Stimulated activated CD4-positive, alpha-beta T cell treated with anti-CD3 and anti-CD28 coated beads, Interleukin-15, amount 100 ng/mL, for 48 hours (primary cell): ENCODE results near the gene MATN1.

Source experiments
- DNase-seq, 2 donors: peaks; one replicate each; pipeline ENCODE4 v3.0.0-alpha.2; 2020; ENCODE audit warnings: low read depth in 2 of 2

Gene MATN1

DNA sequence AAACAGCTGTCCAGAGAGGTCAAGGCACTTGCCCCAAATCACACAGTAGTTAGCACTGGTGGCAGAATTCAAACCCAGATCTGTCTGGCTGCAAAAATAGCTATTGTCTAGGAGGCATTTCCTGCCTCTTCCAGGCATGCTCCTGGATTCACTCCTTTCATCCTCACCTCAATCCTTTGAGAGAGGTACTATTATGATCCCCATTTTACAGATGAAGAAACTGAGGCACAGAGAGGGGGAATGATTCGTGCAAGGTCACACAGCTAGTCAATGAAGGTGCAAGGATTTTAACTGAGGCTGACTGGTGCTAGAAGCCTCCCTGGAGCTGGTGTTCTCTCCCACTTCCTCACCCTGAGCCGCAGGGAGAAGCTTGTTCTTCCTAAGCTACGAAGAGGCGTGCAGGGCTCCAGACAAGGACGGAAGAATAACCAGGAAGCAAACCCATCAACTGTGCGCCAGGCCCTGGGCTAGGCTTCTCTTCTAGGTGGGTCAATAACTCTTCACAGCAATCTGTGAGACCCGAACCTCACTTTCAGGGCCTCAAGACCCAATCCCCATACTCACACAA is 34.8 kb upstream of the MATN1 start:
- DNase-seq, result no peak

DNA sequence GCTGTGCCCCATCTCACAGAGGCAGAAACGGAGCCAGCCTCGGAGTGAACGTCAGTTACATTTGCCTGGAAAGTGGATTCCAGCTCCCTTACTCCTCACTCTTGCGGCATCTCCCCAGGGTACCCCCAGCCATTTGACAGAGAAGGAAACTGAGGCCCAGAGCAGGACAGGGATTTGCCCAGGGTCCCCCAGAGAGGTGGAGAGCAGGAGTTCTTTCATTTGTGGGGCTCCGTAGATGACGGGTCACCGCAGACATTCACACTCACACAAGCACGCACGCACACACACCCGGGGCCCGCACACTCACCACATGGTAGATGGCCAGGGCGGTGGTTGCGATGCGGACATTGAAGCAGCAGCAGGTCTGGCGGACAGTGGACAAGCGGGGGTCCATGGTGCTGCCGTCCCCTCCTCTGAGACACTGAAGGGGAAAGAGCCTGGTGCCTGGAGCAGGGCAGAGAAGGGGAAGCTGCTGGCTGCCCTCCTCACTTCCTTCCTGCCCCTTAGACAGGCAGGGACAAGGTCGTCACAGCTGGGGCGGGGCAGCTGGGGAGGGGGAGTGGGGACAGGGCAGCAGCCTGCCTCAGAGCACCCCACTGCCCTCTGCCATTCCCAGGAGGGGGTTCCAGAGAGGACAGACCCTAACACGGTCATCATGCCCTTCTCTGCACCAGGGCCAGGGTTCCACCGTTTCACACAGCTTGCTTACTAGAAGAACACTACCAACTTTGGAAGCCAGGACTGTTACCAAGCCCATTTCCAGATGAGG is 34.2 kb upstream of the MATN1 start, which contains the start of gene LAPTM5:
TSS of gene LAPTM5 (minus strand) at position 423 of the 769 bp plus-strand sequence. CDS start at position 394, 29 bp downstream.
- no peak for DNase-seq

DNA sequence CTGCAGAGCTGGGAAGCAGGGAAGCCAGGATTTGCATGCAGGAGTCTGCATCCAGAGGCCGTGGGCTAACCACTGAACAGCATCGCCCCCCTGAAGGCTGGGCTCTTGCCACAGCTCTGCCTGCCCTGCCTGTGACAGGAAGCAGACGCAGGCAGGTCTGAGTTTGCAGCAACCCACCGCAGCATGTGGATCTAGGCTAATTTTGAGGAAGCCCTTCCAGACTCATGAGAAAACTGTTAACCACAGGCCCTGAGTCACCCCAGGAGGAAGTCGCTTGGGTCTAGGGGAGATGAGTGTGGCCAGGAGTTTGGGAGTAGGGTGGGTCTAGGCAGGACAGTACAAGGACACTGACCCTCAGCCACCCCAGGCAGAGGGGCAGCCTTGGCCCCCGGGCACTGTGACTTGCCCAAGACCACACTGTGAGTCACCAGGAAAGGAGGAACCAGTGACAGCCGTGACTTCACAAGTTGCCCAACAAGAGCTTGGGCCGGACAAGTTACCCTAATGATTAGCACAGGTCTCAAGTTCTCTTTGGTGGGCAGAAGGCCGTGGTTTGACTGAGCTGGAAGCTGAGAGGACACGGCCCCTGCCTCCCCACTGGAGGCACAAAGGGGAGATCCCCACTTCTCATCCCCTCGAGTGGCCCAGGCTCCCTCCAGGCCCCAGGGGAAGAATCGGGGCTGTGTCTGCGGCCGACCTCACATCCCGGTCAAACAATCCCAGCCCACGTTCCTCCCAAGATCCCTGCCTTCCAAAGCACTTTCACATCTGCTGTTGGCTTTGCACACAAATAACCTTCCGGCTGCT is 33.4 kb upstream of the MATN1 start:
- peak in 1 of 2 donors; percentile 60 for DNase-seq

- no peak for DNase-seq
These were observed 32.8 kb upstream of the MATN1 start for GRCh38 chr1:30756206-30756544.

DNA sequence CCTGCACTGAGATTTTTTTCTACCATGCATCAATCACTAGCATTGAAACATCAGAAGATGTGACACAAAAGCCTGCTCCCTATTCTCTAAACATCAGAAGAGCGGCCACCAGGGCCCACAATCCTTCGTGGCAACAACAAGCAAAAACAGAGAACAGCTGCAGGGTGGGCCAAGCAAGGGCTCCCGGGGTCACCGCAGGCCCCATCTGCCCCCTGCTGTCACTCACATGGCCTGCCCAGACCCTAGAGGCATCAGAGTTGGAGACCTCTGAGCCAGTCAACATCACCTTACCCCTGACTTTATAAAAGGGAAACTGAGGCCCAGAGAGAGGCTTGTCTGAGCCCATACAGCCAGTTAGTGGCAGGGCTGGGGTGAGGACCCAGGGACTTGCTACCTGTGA is 32.4 kb upstream of the MATN1 start:
- DNase-seq, result no peak

- DNase-seq, result no peak
These were observed 31.9 kb upstream of the MATN1 start for GRCh38 chr1:30755334-30755733.

DNA sequence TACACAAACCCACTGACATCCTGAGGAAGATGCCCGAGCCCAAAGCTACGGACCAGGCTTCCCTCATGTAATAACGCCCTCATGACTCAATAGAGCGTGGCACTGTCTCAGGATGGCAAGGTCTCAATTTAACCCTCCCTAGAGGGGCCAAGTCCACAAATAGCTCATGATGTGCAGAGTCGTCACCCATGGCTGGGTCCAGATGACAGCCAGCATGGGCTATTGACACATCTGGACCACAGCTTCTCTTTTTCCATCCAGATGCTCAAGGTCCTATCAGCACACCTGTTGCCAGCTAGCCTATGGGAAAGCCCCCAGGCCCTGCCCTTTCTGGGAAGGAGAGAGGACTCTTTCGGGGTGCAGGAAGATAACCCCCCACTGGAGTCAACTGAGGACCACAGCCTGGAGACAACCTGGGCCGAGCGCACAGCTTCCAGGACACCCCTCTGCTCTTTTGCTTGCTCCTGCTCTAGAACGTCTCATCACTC is 31.3 kb upstream of the MATN1 start:
- DNase-seq, result no peak

- DNase-seq, result no peak
These were observed 30.3 kb upstream of the MATN1 start for GRCh38 chr1:30753660-30754123.

DNA sequence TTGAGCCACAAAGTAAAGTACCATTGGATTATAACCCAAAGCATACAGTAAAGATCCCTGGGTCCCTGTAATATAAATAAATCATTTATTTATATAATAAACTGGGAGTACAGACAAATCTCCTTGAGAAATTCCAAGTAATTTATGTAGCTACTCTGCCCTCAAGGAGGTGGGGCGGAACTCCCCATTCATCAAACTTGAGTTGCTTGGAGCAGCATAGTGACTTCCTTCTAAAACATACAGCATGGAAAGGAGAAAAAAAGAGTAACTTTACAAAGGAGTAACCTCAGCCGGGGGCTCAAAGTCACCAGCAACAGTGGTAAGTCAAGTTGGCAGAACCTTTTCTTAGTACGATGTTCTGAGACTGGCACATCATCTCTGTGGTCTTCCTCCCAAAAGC is 29.7 kb upstream of the MATN1 start:
- no peak for DNase-seq

DNA sequence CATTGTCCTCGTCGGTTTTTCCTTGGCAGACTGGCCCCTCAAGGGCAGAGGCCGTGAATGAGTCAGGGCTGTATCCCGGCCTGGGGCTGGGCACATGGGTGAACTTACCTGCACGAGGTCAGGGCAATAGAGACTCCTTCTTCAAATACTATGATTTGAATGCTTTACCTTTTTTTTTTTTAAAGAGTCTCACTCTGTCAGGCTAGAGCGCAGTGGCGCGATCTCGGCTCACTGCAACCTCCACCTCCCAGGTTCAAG is 29.2 kb upstream of the MATN1 start:
- no peak for DNase-seq

- no peak for DNase-seq
These were observed 28.7 kb upstream of the MATN1 start for GRCh38 chr1:30751830-30752650.

- no peak for DNase-seq
These were observed 27.4 kb upstream of the MATN1 start for GRCh38 chr1:30750731-30751291.

DNA sequence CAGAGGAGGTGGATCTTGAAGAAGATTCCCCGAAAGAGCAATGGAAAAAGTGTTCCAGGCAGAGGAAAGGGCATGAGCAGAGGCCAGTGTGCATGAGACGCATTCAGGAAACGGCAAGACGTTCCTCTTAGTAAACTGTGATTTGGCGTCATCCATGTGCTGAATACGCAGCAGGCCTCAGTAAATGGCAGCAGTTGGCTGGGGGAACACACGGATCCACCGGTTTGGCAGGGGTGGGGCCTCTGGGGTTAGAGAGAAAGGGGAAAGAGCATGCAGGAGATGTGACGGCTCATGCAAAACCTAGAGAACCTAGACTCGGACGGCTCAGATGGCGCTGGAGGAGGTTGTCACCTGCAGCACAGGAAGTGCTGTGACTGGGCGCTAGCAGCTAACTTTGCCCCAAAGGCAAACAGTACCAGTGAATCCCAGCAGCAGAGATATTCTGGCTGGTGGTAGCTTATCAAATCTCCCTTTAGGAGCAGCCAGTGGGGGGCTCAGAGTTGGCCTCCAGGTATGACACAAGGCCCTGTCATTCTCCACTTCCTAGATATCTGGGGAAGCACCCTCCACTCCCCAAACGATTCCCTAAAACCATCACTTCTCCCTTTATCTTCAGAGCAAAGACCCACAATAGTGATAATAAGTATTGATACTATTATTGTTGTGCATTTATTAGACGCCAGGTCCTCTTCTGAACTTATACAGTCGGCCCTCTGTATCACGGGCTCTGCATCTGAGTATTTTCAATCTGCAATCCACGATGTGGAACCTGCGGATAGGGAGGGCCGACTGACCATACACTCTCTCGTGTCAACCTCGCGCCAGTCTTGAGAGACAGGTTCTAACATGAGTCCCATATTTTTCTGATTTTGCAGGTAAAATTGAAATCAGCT is 26.6 kb upstream of the MATN1 start:
- DNase-seq, result no peak

DNA sequence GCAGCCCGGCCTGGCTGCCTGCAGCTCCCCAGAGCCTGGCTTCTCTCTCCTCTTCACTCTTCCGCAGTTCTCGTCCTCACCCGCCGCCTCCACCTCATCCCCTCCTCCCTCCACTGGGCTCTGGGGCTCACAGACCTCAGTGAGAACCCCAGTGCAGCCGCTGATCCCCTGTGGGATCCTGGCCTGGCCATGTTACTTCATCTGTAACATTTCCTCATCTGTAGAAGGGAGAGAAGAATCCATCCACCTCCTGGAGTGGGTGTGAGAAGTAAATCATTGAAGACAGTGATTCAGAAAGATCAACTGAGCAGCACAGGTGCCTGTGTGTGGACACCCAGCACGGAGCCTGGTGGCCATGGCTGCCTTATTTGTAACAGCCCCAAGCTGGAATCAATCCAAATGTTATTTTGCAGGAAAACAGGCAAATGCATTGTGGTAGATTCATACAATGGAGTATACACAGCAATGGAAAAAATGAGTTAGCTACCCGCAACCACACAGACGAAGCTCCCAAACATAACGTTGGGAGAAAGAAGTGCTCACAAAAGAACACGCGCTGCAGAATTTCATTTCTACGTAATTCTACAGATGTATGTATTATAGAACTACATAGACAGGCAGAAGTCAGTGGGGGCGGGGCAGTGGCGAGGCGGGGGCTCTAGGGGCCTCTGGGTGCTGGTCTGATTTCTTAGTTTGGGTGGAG is 25.5 kb upstream of the MATN1 start:
- no peak for DNase-seq

GRCh38 chr1:30748098-30748698 is 24.8 kb upstream of the MATN1 start:
- no peak for DNase-seq

DNA sequence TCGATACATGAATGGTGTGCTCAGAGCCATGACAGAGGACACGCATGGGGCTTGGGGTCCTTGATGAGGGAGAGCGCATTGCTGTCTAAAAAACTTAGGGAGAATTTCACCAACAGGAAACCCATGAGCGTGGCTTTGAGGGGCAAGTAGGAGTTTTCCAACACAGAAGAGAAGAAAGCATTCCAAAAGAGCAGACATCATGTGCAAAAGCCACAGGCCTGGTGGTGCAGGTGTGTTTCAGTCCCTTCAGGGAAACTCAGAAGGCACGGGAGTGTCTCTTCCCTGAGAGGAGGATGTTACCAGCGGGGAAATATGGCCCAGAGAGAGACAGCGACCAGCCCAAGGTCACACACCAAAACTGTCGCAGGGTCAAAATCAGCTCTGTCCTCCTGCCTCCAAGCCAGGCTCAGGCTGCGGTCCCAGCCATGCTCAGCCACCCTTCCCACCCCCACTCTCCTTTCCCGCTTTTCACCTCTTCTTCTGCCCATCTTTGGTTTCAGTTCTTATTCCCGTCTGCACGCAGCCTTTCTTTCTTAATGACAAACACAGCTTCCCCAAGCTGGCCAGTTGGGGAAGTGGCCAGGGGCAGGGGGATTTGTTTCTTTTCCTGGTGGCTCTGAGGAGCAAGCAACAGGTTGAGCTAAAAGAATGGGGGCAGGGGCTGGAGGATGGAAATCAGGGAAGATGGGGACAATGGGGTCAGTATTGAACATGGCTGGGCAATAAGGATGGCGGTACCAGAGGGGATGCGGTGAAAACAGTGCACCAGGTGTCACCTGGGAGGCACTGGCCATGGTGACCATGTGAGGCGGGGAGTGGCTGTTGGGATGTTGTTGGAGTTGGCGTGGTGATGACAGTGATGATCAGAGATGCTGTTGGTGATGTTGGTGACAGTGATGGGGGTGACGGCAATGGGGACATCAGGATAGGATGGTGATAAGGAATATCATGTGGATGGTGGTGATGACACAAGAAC is 23.9 kb upstream of the MATN1 start:
- DNase-seq, result no peak

GRCh38 chr1:30746212-30747032 is 23.0 kb upstream of the MATN1 start:
- no peak for DNase-seq

DNA sequence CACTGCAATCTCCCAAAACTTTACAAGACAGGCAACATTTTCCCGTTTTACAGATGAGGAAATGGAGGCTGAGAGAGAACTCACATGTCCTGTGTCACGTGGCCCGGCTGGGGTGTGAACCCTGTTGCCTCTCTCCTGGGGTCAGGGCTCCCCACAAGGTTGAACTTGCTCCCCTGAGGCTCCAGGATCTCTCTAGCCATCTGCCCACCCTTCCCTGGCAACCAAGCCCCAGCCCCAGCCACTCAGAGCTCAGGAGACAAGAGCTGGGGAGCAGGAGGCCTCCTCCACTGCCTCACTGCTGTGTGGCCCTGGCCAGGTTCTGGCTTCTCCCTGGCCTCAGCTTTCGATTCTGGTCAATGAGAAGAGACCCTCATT is 22.4 kb upstream of the MATN1 start:
- DNase-seq, result no peak
